ENCODE results near the gene OVCH1.

Gene OVCH1

DNA sequence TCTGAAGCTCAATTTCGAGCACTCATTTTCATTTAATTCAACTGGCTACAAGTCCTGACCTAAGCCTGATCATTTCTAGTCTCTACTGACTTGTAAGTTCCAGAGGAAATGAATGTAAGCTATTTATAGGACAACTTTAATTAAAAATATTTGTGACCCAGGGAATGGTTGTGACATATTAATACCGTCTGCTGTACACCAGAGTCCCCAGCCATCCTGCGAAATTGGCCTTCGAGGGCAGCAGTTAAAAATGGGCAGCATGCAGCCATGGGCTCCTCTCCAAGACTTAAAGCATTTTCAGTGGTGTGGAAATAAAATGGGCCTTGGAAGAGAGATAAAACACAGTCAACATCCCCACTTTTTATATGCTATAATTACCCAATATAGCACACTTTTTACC lies 30.7 kb upstream of the OVCH1 start:
- H3K79me2 ChIP-seq (ENCODE audit: control insufficient read depth, insufficient read depth, low read length): no peaks in the 10 kb centered on the region
- no peak overlapping the region for H3K4me3 ChIP-seq (ENCODE audit: low read length)
- H3K4me1 ChIP-seq (ENCODE audit: control insufficient read depth, low read depth, low read length): no peaks in the 10 kb centered on the region
- no peak overlapping the region for H3K27ac ChIP-seq (ENCODE audit: low read depth, low read length)
- H4K5ac ChIP-seq (ENCODE audit: low read length): no peak overlapping the region
- H3K79me1 ChIP-seq (ENCODE audit: low read length): no peaks in the 10 kb centered on the region
- DNase-seq: no peak
- WGBS (ENCODE audit: extremely low coverage, insufficient coverage, low lambda C conversion rate): no CpG with 5 or more reads among the region's 4 CpGs
- no peak overlapping the region for H3K56ac ChIP-seq (ENCODE audit: low read length)
- H2BK15ac ChIP-seq (replicated peaks; ENCODE audit: low read depth): no peak overlapping the region
- H2BK5ac ChIP-seq (ENCODE audit: low read length): no peak overlapping the region
- no peak overlapping the region for H3K4ac ChIP-seq (ENCODE audit: low read depth, low read length)
- no peak overlapping the region for H3K4me2 ChIP-seq (ENCODE audit: low read length)
- H3K36me3 ChIP-seq (ENCODE audit: control insufficient read depth, insufficient read depth, low read length): no peaks in the 10 kb centered on the region
- H3K18ac ChIP-seq (ENCODE audit: low read length): no peak overlapping the region
- no peak overlapping the region for H2AK5ac ChIP-seq (ENCODE audit: low read length)
- H4K8ac ChIP-seq (ENCODE audit: low read depth, low read length): no peak overlapping the region
- H3K23ac ChIP-seq (ENCODE audit: low read length): no peak overlapping the region
- no peak overlapping the region for H2BK120ac ChIP-seq (ENCODE audit: low read depth, low read length)
- H3K9ac ChIP-seq (ENCODE audit: low read length): no peak overlapping the region
- H3K27me3 ChIP-seq (ENCODE audit: insufficient read depth, low read length, poor library complexity): no peaks in the 10 kb centered on the region

DNA sequence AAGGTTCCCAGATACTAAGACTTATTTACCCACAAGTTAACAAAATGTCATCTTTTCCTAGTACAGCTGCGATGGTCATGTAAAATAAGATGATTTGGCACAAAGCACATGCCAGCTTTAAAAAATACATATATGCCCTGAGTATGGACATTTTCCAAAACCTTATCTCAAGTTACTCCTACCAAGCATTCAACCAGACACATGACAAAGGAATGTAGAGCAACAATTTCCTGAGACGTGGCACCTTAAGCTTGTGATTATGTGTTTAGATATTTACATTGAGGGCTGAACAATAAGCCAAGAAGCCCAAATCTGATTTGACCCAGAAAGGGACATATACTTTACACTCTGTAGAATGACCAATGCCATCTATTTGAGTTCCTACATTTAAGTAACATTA lies 24.5 kb upstream of the OVCH1 start:
- Histone ChIP-seq H3K36me3 (ENCODE audit: control insufficient read depth, insufficient read depth, low read length) (no peaks in the 10 kb centered on the region), H3K79me1 (ENCODE audit: low read length) (no peaks in the 10 kb centered on the region), H2BK5ac (ENCODE audit: low read length) (no peak overlapping the region), H3K9ac (ENCODE audit: low read length) (no peak overlapping the region), H4K5ac (ENCODE audit: low read length) (no peak overlapping the region), H3K18ac (ENCODE audit: low read length) (no peak overlapping the region), H3K4me3 (ENCODE audit: low read length) (no peak overlapping the region), H2AK5ac (ENCODE audit: low read length) (no peak overlapping the region), H3K4ac (ENCODE audit: low read depth, low read length) (no peak overlapping the region), H3K56ac (ENCODE audit: low read length) (no peak overlapping the region), H3K4me1 (ENCODE audit: control insufficient read depth, low read depth, low read length) (no peaks in the 10 kb centered on the region), H2BK15ac (replicated peaks; ENCODE audit: low read depth) (no peak overlapping the region), H3K23ac (ENCODE audit: low read length) (no peak overlapping the region), H3K27me3 (ENCODE audit: insufficient read depth, low read length, poor library complexity) (no peaks in the 10 kb centered on the region), H3K4me2 (ENCODE audit: low read length) (no peak overlapping the region), H2BK120ac (ENCODE audit: low read depth, low read length) (no peak overlapping the region), H3K79me2 (ENCODE audit: control insufficient read depth, insufficient read depth, low read length) (no peaks in the 10 kb centered on the region), H4K8ac (ENCODE audit: low read depth, low read length) (no peak overlapping the region), H3K27ac (ENCODE audit: low read depth, low read length) (no peak overlapping the region)
- no peak for DNase-seq
- WGBS (ENCODE audit: extremely low coverage, insufficient coverage, low lambda C conversion rate): no CpG with 5 or more reads among the region's 2 CpGs

DNA sequence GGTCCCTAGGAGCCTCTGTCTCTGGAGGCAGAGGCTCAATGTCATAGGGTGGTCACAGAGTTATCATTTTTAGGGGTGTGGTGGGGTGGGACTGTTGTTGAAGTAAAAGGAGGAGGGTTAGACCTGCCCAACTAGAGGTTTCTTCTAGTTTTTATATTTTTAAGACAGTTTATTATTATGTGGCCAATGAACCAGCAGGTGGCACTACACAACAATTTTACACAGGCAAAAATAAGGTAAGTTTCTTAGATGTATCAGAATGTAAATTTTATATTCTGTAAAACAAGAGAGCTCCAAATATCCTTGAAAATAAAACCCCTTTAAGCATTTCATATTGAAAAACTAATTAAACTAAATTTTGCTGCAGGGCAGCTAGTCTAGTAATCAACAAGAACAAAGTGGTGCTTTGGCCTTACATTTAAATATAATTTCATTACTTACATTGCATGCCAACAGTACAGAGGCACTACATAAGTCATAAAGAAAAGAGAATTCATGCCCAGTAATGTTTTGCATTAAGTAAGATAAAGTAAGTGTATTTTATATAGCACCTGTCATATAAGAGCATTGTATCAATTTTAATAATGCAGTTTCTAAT lies 22.2 kb upstream of the OVCH1 start:
- Histone ChIP-seq H3K4ac (ENCODE audit: low read depth, low read length) (no peak overlapping the region), H3K36me3 (ENCODE audit: control insufficient read depth, insufficient read depth, low read length) (no peaks in the 10 kb centered on the region), H3K27me3 (ENCODE audit: insufficient read depth, low read length, poor library complexity) (no peaks in the 10 kb centered on the region), H2BK5ac (ENCODE audit: low read length) (no peak overlapping the region), H3K9ac (ENCODE audit: low read length) (no peak overlapping the region), H3K79me2 (ENCODE audit: control insufficient read depth, insufficient read depth, low read length) (no peaks in the 10 kb centered on the region), H2BK120ac (ENCODE audit: low read depth, low read length) (no peak overlapping the region), H3K4me2 (ENCODE audit: low read length) (no peak overlapping the region), H2BK15ac (replicated peaks; ENCODE audit: low read depth) (no peak overlapping the region), H2AK5ac (ENCODE audit: low read length) (no peak overlapping the region), H3K79me1 (ENCODE audit: low read length) (no peaks in the 10 kb centered on the region), H3K23ac (ENCODE audit: low read length) (no peak overlapping the region), H3K56ac (ENCODE audit: low read length) (no peak overlapping the region), H3K18ac (ENCODE audit: low read length) (no peak overlapping the region), H3K4me3 (ENCODE audit: low read length) (no peak overlapping the region), H3K27ac (ENCODE audit: low read depth, low read length) (no peak overlapping the region), H4K8ac (ENCODE audit: low read depth, low read length) (no peak overlapping the region), H4K5ac (ENCODE audit: low read length) (no peak overlapping the region), H3K4me1 (ENCODE audit: control insufficient read depth, low read depth, low read length) (no peaks in the 10 kb centered on the region)
- DNase-seq: peak; percentile 38

DNA sequence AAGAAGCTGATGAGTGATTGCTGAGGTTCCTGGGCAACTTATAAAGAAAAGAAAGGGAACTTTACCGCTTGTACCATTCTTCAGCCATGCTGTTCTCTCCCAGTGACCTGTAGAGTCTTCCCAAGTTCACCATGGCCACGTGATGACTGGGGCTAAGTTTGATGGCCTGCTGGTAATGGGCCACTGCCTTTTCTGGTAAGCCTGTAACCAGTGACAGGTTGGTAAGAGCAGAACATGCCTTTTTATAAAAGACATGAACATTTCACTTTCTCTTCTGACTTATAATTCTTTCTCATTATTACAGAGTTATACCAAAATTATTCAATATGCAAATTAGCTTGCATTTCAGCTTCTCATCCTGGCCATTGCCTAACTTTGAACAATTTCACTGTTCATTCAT lies 20.9 kb upstream of the OVCH1 start:
- WGBS (ENCODE audit: extremely low coverage, insufficient coverage, low lambda C conversion rate): no CpG with 5 or more reads among the region's 2 CpGs
- Histone ChIP-seq H3K36me3 (ENCODE audit: control insufficient read depth, insufficient read depth, low read length) (no peaks in the 10 kb centered on the region), H3K56ac (ENCODE audit: low read length) (no peak overlapping the region), H3K4ac (ENCODE audit: low read depth, low read length) (no peak overlapping the region), H3K9ac (ENCODE audit: low read length) (no peak overlapping the region), H3K4me1 (ENCODE audit: control insufficient read depth, low read depth, low read length) (no peaks in the 10 kb centered on the region), H4K8ac (ENCODE audit: low read depth, low read length) (no peak overlapping the region), H2BK120ac (ENCODE audit: low read depth, low read length) (no peak overlapping the region), H3K27me3 (ENCODE audit: insufficient read depth, low read length, poor library complexity) (no peaks in the 10 kb centered on the region), H3K79me1 (ENCODE audit: low read length) (no peaks in the 10 kb centered on the region), H3K79me2 (ENCODE audit: control insufficient read depth, insufficient read depth, low read length) (no peaks in the 10 kb centered on the region), H3K4me3 (ENCODE audit: low read length) (no peak overlapping the region), H3K18ac (ENCODE audit: low read length) (no peak overlapping the region), H2BK15ac (replicated peaks; ENCODE audit: low read depth) (no peak overlapping the region), H3K23ac (ENCODE audit: low read length) (no peak overlapping the region), H3K27ac (ENCODE audit: low read depth, low read length) (no peak overlapping the region), H3K4me2 (ENCODE audit: low read length) (no peak overlapping the region), H2AK5ac (ENCODE audit: low read length) (no peak overlapping the region), H2BK5ac (ENCODE audit: low read length) (no peak overlapping the region), H4K5ac (ENCODE audit: low read length) (no peak overlapping the region)
- no peak for DNase-seq

DNA sequence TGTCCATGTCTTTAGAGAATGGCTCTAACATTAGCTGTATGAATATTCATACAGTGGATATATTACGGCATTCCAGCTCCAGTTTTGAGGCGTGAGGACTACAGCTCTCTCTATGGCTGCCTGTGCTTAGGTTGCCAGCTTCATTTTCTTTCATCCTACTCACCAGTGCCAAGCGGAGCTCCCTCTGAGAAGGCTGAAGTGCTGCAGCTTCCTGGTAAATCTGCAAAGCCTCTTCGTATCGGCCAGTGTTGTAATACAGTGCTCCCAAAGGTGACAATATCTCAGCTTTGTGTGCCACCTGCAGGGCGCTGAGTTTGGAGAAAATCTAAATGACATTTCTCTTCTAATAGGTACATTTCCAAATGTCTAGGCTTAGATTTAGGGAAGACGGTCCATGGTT lies 19.8 kb upstream of the OVCH1 start:
- no CpG with 5 or more reads among the region's 7 CpGs for WGBS (ENCODE audit: extremely low coverage, insufficient coverage, low lambda C conversion rate)
- H3K23ac ChIP-seq (ENCODE audit: low read length): no peak overlapping the region

DNA sequence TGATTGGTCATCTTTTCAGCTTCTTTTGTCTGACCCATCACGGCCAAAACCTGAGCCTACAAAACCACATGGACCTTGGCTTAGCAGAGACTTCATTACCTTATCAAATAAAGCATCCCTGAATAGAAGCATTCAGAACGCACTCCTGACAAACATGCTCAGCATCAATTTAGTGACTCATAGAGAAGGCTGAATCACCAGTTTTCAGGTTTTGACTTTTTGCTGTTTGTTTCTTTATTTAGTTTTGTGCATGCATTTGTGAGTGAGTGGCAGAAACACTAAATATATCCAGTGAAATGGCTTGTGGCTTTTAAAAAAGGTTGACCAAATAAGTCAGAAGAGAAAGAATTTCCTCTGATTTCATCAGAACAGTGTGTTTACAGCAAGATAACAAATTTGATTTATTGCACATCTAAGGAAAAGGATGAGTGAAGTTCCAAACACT lies 19.0 kb upstream of the OVCH1 start:
- Histone ChIP-seq H3K23ac (ENCODE audit: low read length) (no peak overlapping the region), H3K4me1 (ENCODE audit: control insufficient read depth, low read depth, low read length) (no peaks in the 10 kb centered on the region), H2BK15ac (replicated peaks; ENCODE audit: low read depth) (no peak overlapping the region), H3K79me2 (ENCODE audit: control insufficient read depth, insufficient read depth, low read length) (no peaks in the 10 kb centered on the region), H3K36me3 (ENCODE audit: control insufficient read depth, insufficient read depth, low read length) (no peaks in the 10 kb centered on the region), H3K4me2 (ENCODE audit: low read length) (no peak overlapping the region), H3K79me1 (ENCODE audit: low read length) (no peaks in the 10 kb centered on the region), H3K9ac (ENCODE audit: low read length) (no peak overlapping the region), H3K56ac (ENCODE audit: low read length) (no peak overlapping the region), H3K27ac (ENCODE audit: low read depth, low read length) (no peak overlapping the region), H3K4me3 (ENCODE audit: low read length) (no peak overlapping the region), H3K18ac (ENCODE audit: low read length) (no peak overlapping the region), H2BK5ac (ENCODE audit: low read length) (no peak overlapping the region), H2AK5ac (ENCODE audit: low read length) (no peak overlapping the region), H4K5ac (ENCODE audit: low read length) (no peak overlapping the region), H2BK120ac (ENCODE audit: low read depth, low read length) (no peak overlapping the region), H3K4ac (ENCODE audit: low read depth, low read length) (no peak overlapping the region), H4K8ac (ENCODE audit: low read depth, low read length) (no peak overlapping the region), H3K27me3 (ENCODE audit: insufficient read depth, low read length, poor library complexity) (no peaks in the 10 kb centered on the region)
- WGBS (ENCODE audit: extremely low coverage, insufficient coverage, low lambda C conversion rate): no CpG with 5 or more reads among the region's 2 CpGs
- no peak for DNase-seq

More for the DNA sequence above, 19.8 kb upstream of the OVCH1 start:
- Histone ChIP-seq H3K56ac (ENCODE audit: low read length) (no peak overlapping the region), H3K27me3 (ENCODE audit: insufficient read depth, low read length, poor library complexity) (no peaks in the 10 kb centered on the region), H3K79me2 (ENCODE audit: control insufficient read depth, insufficient read depth, low read length) (no peaks in the 10 kb centered on the region), H3K27ac (ENCODE audit: low read depth, low read length) (no peak overlapping the region), H2BK120ac (ENCODE audit: low read depth, low read length) (no peak overlapping the region), H2BK5ac (ENCODE audit: low read length) (no peak overlapping the region), H4K8ac (ENCODE audit: low read depth, low read length) (no peak overlapping the region), H3K4me1 (ENCODE audit: control insufficient read depth, low read depth, low read length) (no peaks in the 10 kb centered on the region), H3K9ac (ENCODE audit: low read length) (no peak overlapping the region), H3K4ac (ENCODE audit: low read depth, low read length) (no peak overlapping the region), H3K4me2 (ENCODE audit: low read length) (no peak overlapping the region), H2AK5ac (ENCODE audit: low read length) (no peak overlapping the region), H3K79me1 (ENCODE audit: low read length) (no peaks in the 10 kb centered on the region), H3K18ac (ENCODE audit: low read length) (no peak overlapping the region), H3K36me3 (ENCODE audit: control insufficient read depth, insufficient read depth, low read length) (no peaks in the 10 kb centered on the region), H3K4me3 (ENCODE audit: low read length) (no peak overlapping the region), H2BK15ac (replicated peaks; ENCODE audit: low read depth) (no peak overlapping the region), H4K5ac (ENCODE audit: low read length) (no peak overlapping the region)
- DNase-seq: no peak
